Measurements from ENCODE around the gene ZNF496.

- TF ChIP-seq CTCF (IDR thresholded peaks at IDR 0.05): no peak
- TF ChIP-seq POLR2A (IDR thresholded peaks at IDR 0.05): no peak
These were observed 14.2 kb upstream of the ZNF496 start for GRCh38 chr1:247345881-247346280.
